ENCODE data around the gene GLMN. TPM values are rescaled to one million over a fixed set of nuclear protein-coding genes. Genes with fewer than 3 reads are reported as not detected.

Gene GLMN
- total RNA-seq, 1 experiment from 2014 or later = 23.6 TPM

DNA sequence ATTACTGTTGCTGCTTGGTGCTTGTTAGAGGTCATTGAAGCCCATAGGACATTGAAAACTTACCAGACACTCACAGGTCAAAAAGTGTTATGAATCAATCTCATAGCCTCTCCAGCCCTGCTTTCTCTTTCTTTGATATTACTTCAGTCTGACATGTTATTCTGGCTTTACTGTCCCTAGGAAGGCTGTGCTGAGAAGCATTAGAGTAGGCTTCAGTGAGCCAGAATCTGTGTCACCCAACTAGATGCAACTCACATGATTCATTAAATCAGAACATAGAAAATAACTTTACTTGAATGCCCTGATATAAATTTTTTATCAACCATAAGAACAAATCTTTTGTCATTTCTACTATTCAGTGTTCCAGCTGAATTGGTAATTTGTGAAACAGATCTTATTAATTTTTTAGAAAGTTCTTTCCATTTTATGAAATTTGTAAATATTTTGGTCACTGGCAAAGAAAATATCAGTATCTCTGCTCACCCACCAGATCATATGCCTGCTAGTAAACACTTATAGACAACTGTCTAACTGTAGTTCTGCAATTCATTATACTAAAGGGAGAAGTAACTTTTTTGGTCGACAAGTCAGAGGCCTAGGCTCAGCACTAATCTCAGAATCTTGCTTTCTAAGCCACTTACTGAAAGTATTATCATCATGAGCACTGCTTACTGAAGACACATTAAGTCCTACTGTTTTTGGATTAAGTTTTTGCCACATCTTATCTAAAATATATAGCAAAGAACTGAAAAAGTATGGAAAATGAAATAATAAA, 48.3 kb upstream of the GLMN start:
- Histone ChIP-seq H3K18ac (ENCODE audit: insufficient read length, low read depth, low read length) (no peak overlapping the region), H2BK15ac (ENCODE audit: low read depth, low read length) (no peak overlapping the region), H3K4ac (ENCODE audit: low read depth, low read length) (no peak overlapping the region), H3K14ac (ENCODE audit: insufficient read depth, low read length) (no peak overlapping the region), H4K20me1 (ENCODE audit: control insufficient read depth, insufficient read depth, insufficient read length) (no peaks in the 10 kb centered on the region), H2BK120ac (ENCODE audit: low read depth, low read length, poor library complexity, severe bottlenecking) (no peak overlapping the region), H3K56ac (ENCODE audit: insufficient read length, low read depth, low read length) (no peak overlapping the region), H4K8ac (replicated peaks; ENCODE audit: insufficient read length, low read depth, low read length) (no peak overlapping the region), H3T11ph (ENCODE audit: low read length) (no peak overlapping the region), H2BK5ac (ENCODE audit: insufficient read length, low read length) (no peak overlapping the region), H3K27me3 (ENCODE audit: insufficient read depth, low read length) (no peaks in the 10 kb centered on the region), H3K23me2 (ENCODE audit: insufficient read length, low read depth, low read length, poor library complexity, severe bottlenecking) (no peaks in the 10 kb centered on the region), H2BK12ac (ENCODE audit: insufficient read length, low read depth, low read length) (no peak overlapping the region), H3K4me2 (ENCODE audit: insufficient read depth, insufficient read length, low read length) (no peak overlapping the region), H2AFZ (ENCODE audit: low read length) (no peak overlapping the region), H4K5ac (ENCODE audit: insufficient read length, low read depth, low read length) (no peak overlapping the region), H2AK5ac (ENCODE audit: insufficient read length, low read length) (no peak overlapping the region), H3K27ac (ENCODE audit: insufficient read length, low read depth, low read length) (no peak overlapping the region), H3K9me3 (ENCODE audit: control insufficient read depth, low read depth, low read length) (no peaks in the 10 kb centered on the region), H3K79me2 (ENCODE audit: insufficient read depth, low read length) (no peaks in the 10 kb centered on the region), H3K4me1 (ENCODE audit: insufficient read depth, low read length) (no peaks in the 10 kb centered on the region), H4K91ac (ENCODE audit: insufficient read length, low read depth, low read length) (no peak overlapping the region), H3K79me1 (ENCODE audit: insufficient read depth, low read depth, low read length, poor library complexity, severe bottlenecking) (no peaks in the 10 kb centered on the region), H2BK20ac (ENCODE audit: low read depth, low read length, poor library complexity, severe bottlenecking) (no peak overlapping the region), H3K23ac (ENCODE audit: insufficient read length, low read depth, low read length) (no peak overlapping the region), H3K9ac (ENCODE audit: extremely low read depth, insufficient read length, low read length) (no peak overlapping the region)
- H3K36me3 Mint-ChIP-seq (ENCODE audit: insufficient read depth in 1 of 3, low read depth in 3 of 3) = peaks cover 11 to 38% (median 25%) of the 10 kb centered on the region in 3 experiments
- WGBS (ENCODE audit: extremely low coverage, insufficient read length, low lambda C conversion rate) = no CpG with 5 or more reads among the region's 1 CpG
- no peaks in the 10 kb centered on the region for H3K27me3 Mint-ChIP-seq (ENCODE audit: low read depth)
- no peak for DNase-seq
- H3K4me1 Mint-ChIP-seq = no peaks in the 10 kb centered on the region
- no peak overlapping the region for H3K4me3 Mint-ChIP-seq
- peaks cover 0 to 2% of the 10 kb centered on the region in 2 experiments; a peak in 2 of 5 replicates for H3K9me3 Mint-ChIP-seq
- TF ChIP-seq, protein P1, sequence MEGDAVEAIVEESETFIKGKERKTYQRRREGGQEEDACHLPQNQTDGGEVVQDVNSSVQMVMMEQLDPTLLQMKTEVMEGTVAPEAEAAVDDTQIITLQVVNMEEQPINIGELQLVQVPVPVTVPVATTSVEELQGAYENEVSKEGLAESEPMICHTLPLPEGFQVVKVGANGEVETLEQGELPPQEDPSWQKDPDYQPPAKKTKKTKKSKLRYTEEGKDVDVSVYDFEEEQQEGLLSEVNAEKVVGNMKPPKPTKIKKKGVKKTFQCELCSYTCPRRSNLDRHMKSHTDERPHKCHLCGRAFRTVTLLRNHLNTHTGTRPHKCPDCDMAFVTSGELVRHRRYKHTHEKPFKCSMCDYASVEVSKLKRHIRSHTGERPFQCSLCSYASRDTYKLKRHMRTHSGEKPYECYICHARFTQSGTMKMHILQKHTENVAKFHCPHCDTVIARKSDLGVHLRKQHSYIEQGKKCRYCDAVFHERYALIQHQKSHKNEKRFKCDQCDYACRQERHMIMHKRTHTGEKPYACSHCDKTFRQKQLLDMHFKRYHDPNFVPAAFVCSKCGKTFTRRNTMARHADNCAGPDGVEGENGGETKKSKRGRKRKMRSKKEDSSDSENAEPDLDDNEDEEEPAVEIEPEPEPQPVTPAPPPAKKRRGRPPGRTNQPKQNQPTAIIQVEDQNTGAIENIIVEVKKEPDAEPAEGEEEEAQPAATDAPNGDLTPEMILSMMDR (conservative IDR thresholded peaks at IDR 0.05) = no peak
- no peak overlapping the region for H3K27ac Mint-ChIP-seq
